HepG2 (cell line): ENCODE measurements around the gene DST. TPM values are rescaled to one million over a fixed set of nuclear protein-coding genes. Genes with fewer than 3 reads are reported as not detected.

Source experiments
- ATAC-seq: fragments of 200-7000 bp; cut with Tn5 transposase; 3 replicates; pipeline ENCODE4 v1.9.1; 2020; ENCODE audit warnings: mild to moderate bottlenecking, moderate library complexity
- BruUV-seq: library from RNA; stranded (reverse); fragments of 400-500 nt; replicated peaks from 2 replicates; lab custom pipeline; 2021; lab: Mats Ljungman, UMichigan
- CTCF ChIA-PET: fragments of 300-600 bp; formaldehyde crosslinking; extraction: SDS; loops from one replicate; lab custom pipeline; 2021; ENCODE audit warnings: low total read pairs, inconsistent platforms, low intra/inter-chr PET ratio; lab: Yijun Ruan, JAX
- POLR2A ChIA-PET: fragments of 350-600 bp; sonication (Branson Sonifier 250); formaldehyde crosslinking; loops from one replicate; lab custom pipeline; 2020; ENCODE audit warnings: antibody characterized with exemption, inconsistent platforms; lab: Yijun Ruan, JAX
- DNase-seq: peaks from one replicate; pipeline ENCODE4 v3.0.0-alpha.2; 2015; ENCODE audit warnings: low spot score
- FAIRE-seq: peaks from 3 replicates; lab custom pipeline; 2011; peaks lifted over from hg19 to GRCh38; lab: Jason Lieb, UNC
- H2AFZ ChIP-seq: one replicate; pipeline ENCODE4 v1.6.1; 2011; ENCODE audit warnings: low read length, inconsistent platforms
- H3K27ac ChIP-seq: fragments of 300-600 bp; 3 replicates; pipeline ENCODE4 v1.8.0; 2011; ENCODE audit warnings: mixed run types, mild to moderate bottlenecking, mixed read lengths, low read length, inconsistent platforms; ENCODE audit not compliant: insufficient read depth; ENCODE audit errors: extremely low read length
- H3K27me3 ChIP-seq, 2 experiments: fragments of 200-600 bp in 1 of 2; 2 replicates in 1 of 2; 3 replicates in 1 of 2; pipeline versions ENCODE4 v1.6.0 to v1.8.0; 2011; ENCODE audit warnings: low read length in 2 of 2, mild to moderate bottlenecking in 2 of 2, moderate library complexity in 2 of 2, inconsistent platforms in 1 of 2; ENCODE audit not compliant: insufficient read depth in 2 of 2, control insufficient read depth in 1 of 2
- H3K36me3 ChIP-seq, 2 experiments: fragments of 200-600 bp in 1 of 2; replicated peaks in 1 of 2; 2 replicates in 1 of 2; 3 replicates in 1 of 2; pipeline versions ENCODE4 v1.5.1 to v1.8.0; 2011; ENCODE audit warnings: low read length in 2 of 2, inconsistent platforms in 1 of 2; ENCODE audit not compliant: insufficient read depth in 2 of 2, control insufficient read depth in 1 of 2
- H3K4me1 ChIP-seq: 2 replicates; pipeline ENCODE4 v1.5.1; 2012; ENCODE audit warnings: low read length, inconsistent platforms; ENCODE audit not compliant: insufficient read depth
- H3K4me2 ChIP-seq: 2 replicates; pipeline ENCODE4 v1.6.0; 2011; ENCODE audit warnings: low read depth, low read length, inconsistent platforms
- H3K4me3 ChIP-seq, 3 experiments: fragments of 200-600 bp in 1 of 3; sonication (generic), shearing (Covaris generic) in 1 of 3; replicated peaks in 1 of 3; 2 replicates each; pipeline ENCODE4 v1.5.1; 2011 to 2016; ENCODE audit warnings: low read length in 3 of 3, inconsistent platforms in 2 of 3, low read depth in 2 of 3, mild to moderate bottlenecking in 2 of 3, control low read depth in 1 of 3, mixed read lengths in 1 of 3; ENCODE audit not compliant: insufficient read depth in 1 of 3
- H3K79me2 ChIP-seq: one replicate; pipeline ENCODE4 v1.6.1; 2011; ENCODE audit warnings: low read length, inconsistent platforms; ENCODE audit not compliant: insufficient read depth
- H3K9ac ChIP-seq: 2 replicates; pipeline ENCODE4 v1.6.0; 2011; ENCODE audit warnings: mild to moderate bottlenecking, low read depth, low read length, inconsistent platforms; ENCODE audit not compliant: insufficient read depth
- H3K9me3 ChIP-seq: 2 replicates; pipeline ENCODE4 v1.5.1; 2012; ENCODE audit warnings: mild to moderate bottlenecking, low read length
- H4K20me1 ChIP-seq: 2 replicates; pipeline ENCODE4 v1.6.0; 2011; ENCODE audit warnings: inconsistent platforms, mild to moderate bottlenecking, low read length, moderate library complexity; ENCODE audit not compliant: insufficient read depth
- GATA4 ChIP-seq: sonication (generic); IDR thresholded peaks from 2 replicates; pipeline ENCODE4 v1.6.1; 2016; ENCODE audit warnings: antibody characterized with exemption, low read depth, borderline replicate concordance
- PHF8 ChIP-seq: sonication (generic); formaldehyde crosslinking; IDR thresholded peaks from 2 replicates; pipeline ENCODE4 v1.5.0; 2020; ENCODE audit warnings: missing genetic modification reagents
- SCMH1 ChIP-seq: sonication (generic); formaldehyde crosslinking; IDR thresholded peaks from 2 replicates; pipeline ENCODE4 v1.9.0; 2021; ENCODE audit warnings: missing genetic modification reagents, mild to moderate bottlenecking, borderline replicate concordance
- SMC3 ChIP-seq: IDR thresholded peaks from 2 replicates; pipeline ENCODE4 v1.6.1; 2011; ENCODE audit warnings: low read length, improper control_type of control experiment
- TIGD3 ChIP-seq: sonication (generic); formaldehyde crosslinking; IDR thresholded peaks from 2 replicates; pipeline ENCODE4 v1.5.1; 2020; ENCODE audit warnings: mild to moderate bottlenecking, missing genetic modification reagents, borderline replicate concordance
- ZNF101 ChIP-seq: sonication (generic); formaldehyde crosslinking; IDR thresholded peaks from 2 replicates; pipeline ENCODE4 v1.4.0; 2020; ENCODE audit warnings: mild to moderate bottlenecking, low read depth, missing genetic modification reagents, borderline replicate concordance
- ZNF230 ChIP-seq: sonication (generic); formaldehyde crosslinking; IDR thresholded peaks from 2 replicates; pipeline ENCODE4 v1.4.0; 2020; ENCODE audit warnings: mild to moderate bottlenecking, missing genetic modification reagents
- ZNF468 ChIP-seq: sonication (generic); formaldehyde crosslinking; IDR thresholded peaks from 2 replicates; pipeline ENCODE4 v1.8.0; 2022; ENCODE audit warnings: mild to moderate bottlenecking, moderate library complexity, missing genetic modification reagents
- ZNF746 ChIP-seq: sonication (generic); formaldehyde crosslinking; IDR thresholded peaks from 2 replicates; pipeline ENCODE4 v1.8.0; 2022; ENCODE audit warnings: mild to moderate bottlenecking, missing genetic modification reagents
- ZNF766 ChIP-seq: sonication (generic); formaldehyde crosslinking; IDR thresholded peaks from 2 replicates; pipeline ENCODE4 v1.5.0; 2020; ENCODE audit warnings: missing genetic modification reagents, borderline replicate concordance
- WGBS: methylation state at CpG from one replicate; pipeline ENCODE4 v1.1.6; 2017; ENCODE audit warnings: low lambda C conversion rate; 5-methylcytosine and 5-hydroxymethylcytosine counted together
- in situ Hi-C: cut with HindIII; loops from 2 replicates; pipeline ENCODE4 v1.10.0; 2017; ENCODE audit warnings: low pct_unique_long_range_greater_than_20kb; ENCODE audit not compliant: extremely low pct_ligation_motif_present
- intact Hi-C: fragments of 100-400 bp; cut with micrococcal nuclease; formaldehyde crosslinking; loops from one replicate; pipeline ENCODE4 v1.10.0; 2022; ENCODE audit not compliant: unreplicated experiment
- polyA plus RNA-seq, 8 experiments: library from polyadenylated mRNA; depleted of rRNA in 3 of 8; stranded (reverse) in 7 of 8; unstranded in 1 of 8; fragments of >200 nt; fragmentation: Illumina TruSeq in 4 of 8; extraction: Trizol in 4 of 8; gene quantifications; 2 replicates each; pipeline versions ENCODE4 v1.2.1 to v1.2.3, GENCODE V29; 2011 to 2016; ENCODE audit warnings: low read depth in 4 of 8, missing spikeins in 1 of 8, mixed read lengths in 1 of 8; ENCODE audit not compliant: insufficient read depth in 1 of 8
- total RNA-seq, 5 experiments: library from RNA; depleted of rRNA; stranded (reverse); fragments of >200 nt; fragmentation: Illumina TruSeq; extraction: Trizol; gene quantifications; 2 replicates each; pipeline ENCODE4 v1.2.3, GENCODE V29; 2016; ENCODE audit warnings: low read depth in 1 of 5
- TF ChIP-seq, protein P1 (sequence below): sonication (generic); formaldehyde crosslinking; IDR thresholded peaks from 2 replicates; pipeline ENCODE4 v1.5.0; 2020; ENCODE audit warnings: missing genetic modification reagents
- TF ChIP-seq, protein P2 (sequence below): sonication (generic); formaldehyde crosslinking; IDR thresholded peaks from 2 replicates; pipeline ENCODE4 v1.8.0; 2022; ENCODE audit warnings: mild to moderate bottlenecking, missing genetic modification reagents, borderline replicate concordance

Gene DST
- total and polyA plus RNA-seq, 2 of the 13 experiments (the other 11 are each of a cell fraction or from before 2014, with no cell fraction given): 64.4 to 89.0 TPM

GRCh38 chr6:56440551-56440981, 202.1 kb downstream of the DST start:
- no TSS peak for BruUV-seq

GRCh38 chr6:56437171-56437900, 205.4 kb downstream of the DST start:
- Histone ChIP-seq H3K79me2 (no peaks in the 10 kb centered on the region), H3K4me2 (no peak overlapping the region), H3K27me3 (no peaks in the 10 kb centered on the region), H3K27ac (no peak overlapping the region), H3K4me3 (no peak overlapping the region), H4K20me1 (no peaks in the 10 kb centered on the region), H3K36me3 (no peaks in the 10 kb centered on the region), H3K9me3 (peaks cover 14% of the 10 kb centered on the region), H2AFZ (no peak overlapping the region), H3K9ac (no peak overlapping the region), H3K4me1 (peaks cover 8% of the 10 kb centered on the region; the same call in 1 of the 2 replicates)
- ChIA-PET POLR2A (no interaction called here), CTCF (no interaction called here)
- intact Hi-C loops: no loop called here
- peak; percentile 51 for FAIRE-seq
- BruUV-seq: no TSS peak
- ATAC-seq: no peak
- DNase-seq: no peak
- 67% methylated on average over 5 of the region's 5 CpGs for WGBS
- in situ Hi-C loops: no loop called here
- TF ChIP-seq ZNF230 (no peak), GATA4 (no peak), ZNF766 (no peak), ZNF746 (CRISPR knock-in tag) (no peak), ZNF101 (CRISPR knock-in tag) (no peak), TIGD3 (CRISPR knock-in tag) (no peak), SCMH1 (CRISPR knock-in tag) (no peak), PHF8 (CRISPR knock-in tag) (no peak), ZNF468 (CRISPR knock-in tag) (no peak)

More at GRCh38 chr6:56440551-56440981, 202.1 kb downstream of the DST start:
- no peak overlapping the region for H3K4me3 ChIP-seq
- no peak overlapping the region for H2AFZ ChIP-seq
- DNase-seq: no peak
- no peaks in the 10 kb centered on the region for H3K27me3 ChIP-seq
- no peak overlapping the region for H3K4me2 ChIP-seq
- no peaks in the 10 kb centered on the region for H4K20me1 ChIP-seq
- no peaks in the 10 kb centered on the region for H3K79me2 ChIP-seq
- no peak for TF ChIP-seq SMC3
- TF ChIP-seq, protein P1, sequence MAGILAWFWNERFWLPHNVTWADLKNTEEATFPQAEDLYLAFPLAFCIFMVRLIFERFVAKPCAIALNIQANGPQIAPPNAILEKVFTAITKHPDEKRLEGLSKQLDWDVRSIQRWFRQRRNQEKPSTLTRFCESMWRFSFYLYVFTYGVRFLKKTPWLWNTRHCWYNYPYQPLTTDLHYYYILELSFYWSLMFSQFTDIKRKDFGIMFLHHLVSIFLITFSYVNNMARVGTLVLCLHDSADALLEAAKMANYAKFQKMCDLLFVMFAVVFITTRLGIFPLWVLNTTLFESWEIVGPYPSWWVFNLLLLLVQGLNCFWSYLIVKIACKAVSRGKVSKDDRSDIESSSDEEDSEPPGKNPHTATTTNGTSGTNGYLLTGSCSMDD (CRISPR knock-in tag): no peak
- TF ChIP-seq, protein P2, sequence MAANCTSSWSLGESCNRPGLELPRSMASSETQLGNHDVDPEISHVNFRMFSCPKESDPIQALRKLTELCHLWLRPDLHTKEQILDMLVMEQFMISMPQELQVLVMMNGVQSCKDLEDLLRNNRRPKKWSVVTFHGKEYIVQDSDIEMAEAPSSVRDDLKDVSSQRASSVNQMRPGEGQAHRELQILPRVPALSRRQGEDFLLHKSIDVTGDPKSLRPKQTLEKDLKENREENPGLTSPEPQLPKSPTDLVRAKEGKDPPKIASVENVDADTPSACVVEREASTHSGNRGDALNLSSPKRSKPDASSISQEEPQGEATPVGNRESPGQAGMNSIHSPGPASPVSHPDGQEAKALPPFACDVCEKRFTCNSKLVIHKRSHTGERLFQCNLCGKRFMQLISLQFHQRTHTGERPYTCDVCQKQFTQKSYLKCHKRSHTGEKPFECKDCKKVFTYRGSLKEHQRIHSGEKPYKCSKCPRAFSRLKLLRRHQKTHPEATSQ (CRISPR knock-in tag): no peak
- FAIRE-seq: no peak
- H3K27ac ChIP-seq: no peak overlapping the region
- ChIA-PET POLR2A (no interaction called here), CTCF (no interaction called here)
- intact Hi-C loops (no loop called here), in situ Hi-C loops (no loop called here)
- ATAC-seq: no peak
- peaks cover 13% of the 10 kb centered on the region for H3K9me3 ChIP-seq
- peaks cover 4% of the 10 kb centered on the region; the same call in 1 of the 2 replicates for H3K4me1 ChIP-seq
- no peaks in the 10 kb centered on the region for H3K36me3 ChIP-seq
- 22% methylated on average over 4 of the region's 4 CpGs for WGBS
- H3K9ac ChIP-seq: no peak overlapping the region
